AG10803 (cell line): ENCODE results near the gene RNU6-9.
"Not testable (repeated sequence)": the region's sequence is repeated elsewhere in the genome, so short reads cannot be mapped to it uniquely, and the experiment has no call there.

Source experiments
- DNase-seq: peaks from one replicate; pipeline ENCODE4 v3.0.0; 2010; ENCODE audit warnings: low read depth
- H3K4me3 ChIP-seq: 2 replicates; pipeline ENCODE4 v1.5.1; 2011; ENCODE audit warnings: mild to moderate bottlenecking, low read length, control low read depth
- CTCF ChIP-seq: conservative IDR thresholded peaks from 2 replicates; pipeline ENCODE4 v1.5.1; 2011; ENCODE audit warnings: mild to moderate bottlenecking, low read length, control low read depth, inconsistent platforms

Gene RNU6-9

DNA sequence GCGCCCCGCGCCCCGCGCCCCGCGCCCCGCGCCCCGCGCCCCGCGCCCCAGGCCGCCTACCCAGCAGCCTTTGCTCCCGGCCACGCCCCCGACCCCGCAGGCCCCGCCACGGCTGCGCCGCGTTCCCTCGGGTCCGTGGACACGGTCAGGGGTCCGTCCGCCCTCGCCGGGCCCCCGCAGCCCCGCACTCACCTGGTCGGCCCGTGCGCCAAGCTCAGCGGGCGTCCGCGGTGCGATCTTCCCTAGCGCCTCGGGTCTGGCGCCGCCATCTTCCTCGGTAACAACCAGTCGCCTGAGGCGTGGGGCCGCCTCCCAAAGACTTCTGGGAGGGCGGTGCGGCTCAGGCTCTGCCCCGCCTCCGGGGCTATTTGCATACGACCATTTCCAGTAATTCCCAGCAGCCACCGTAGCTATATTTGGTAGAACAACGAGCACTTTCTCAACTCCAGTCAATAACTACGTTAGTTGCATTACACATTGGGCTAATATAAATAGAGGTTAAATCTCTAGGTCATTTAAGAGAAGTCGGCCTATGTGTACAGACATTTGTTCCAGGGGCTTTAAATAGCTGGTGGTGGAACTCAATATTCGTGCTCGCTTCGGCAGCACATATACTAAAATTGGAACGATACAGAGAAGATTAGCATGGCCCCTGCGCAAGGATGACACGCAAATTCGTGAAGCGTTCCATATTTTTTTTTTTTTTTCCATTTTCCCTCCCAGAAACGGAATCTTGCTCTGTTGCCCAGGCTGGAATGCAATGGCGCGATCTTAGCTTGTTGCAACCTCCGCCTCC lies at the start of gene RNU6-9, which contains the start of gene MED16:
Gene RNU6-9 (plus strand): TSS at position 591 of the 796 bp plus-strand sequence.
Gene MED16 (minus strand): TSS at position 294 of the 796 bp plus-strand sequence. CDS start 2,056 bp downstream, outside the sequence.
- peak; percentile 92 for DNase-seq
- no peak for TF ChIP-seq CTCF

GRCh38 chr19:843836-844545 lies 49.3 kb upstream of the RNU6-9 start:
- no peak for DNase-seq
- no peak overlapping the region for H3K4me3 ChIP-seq
- no peak for TF ChIP-seq CTCF

More for the DNA sequence above, at the start of gene RNU6-9, which contains the start of gene MED16:
- H3K4me3 ChIP-seq = peak within 1 kb of the TSS; percentile 82

GRCh38 chr19:844546-844971 lies 48.7 kb upstream of the RNU6-9 start:
- DNase-seq = no peak
- H3K4me3 ChIP-seq = no peak overlapping the region
- no peak for TF ChIP-seq CTCF

DNA sequence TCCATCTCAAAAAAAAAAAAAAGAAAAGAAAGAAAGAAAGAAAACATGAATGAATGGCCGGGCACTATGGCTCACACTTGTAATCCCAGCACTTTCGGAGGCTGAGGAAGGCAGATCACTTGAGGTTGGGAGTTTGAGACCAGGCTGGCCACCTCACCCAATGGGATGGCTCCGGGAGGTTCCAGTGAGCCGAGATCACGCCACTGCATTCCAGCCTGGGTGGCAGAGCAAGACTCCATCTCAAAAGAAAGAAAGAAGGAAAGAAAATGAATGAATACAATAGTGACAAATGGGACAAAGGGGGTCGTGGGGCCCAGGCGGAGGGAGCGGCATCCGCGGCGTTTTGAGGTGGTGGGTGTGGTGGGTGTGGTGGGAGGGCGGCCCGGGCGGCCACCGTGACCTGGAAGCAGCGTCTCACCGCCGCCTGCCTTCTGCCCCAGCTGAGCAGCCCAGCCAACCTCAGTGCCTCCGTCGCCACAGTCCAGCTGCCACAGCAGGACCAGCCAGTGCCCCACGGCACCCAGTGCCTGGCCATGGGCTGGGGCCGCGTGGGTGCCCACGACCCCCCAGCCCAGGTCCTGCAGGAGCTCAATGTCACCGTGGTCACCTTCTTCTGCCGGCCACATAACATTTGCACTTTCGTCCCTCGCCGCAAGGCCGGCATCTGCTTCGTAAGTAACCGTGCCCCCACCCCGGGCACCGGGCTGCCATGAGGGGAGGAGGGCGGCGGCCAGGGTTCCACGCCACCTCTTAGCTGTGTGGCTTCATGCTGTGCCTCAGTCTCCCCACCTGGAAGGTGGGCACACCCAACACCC lies 47.4 kb upstream of the RNU6-9 start:
- no peak for DNase-seq
- H3K4me3 ChIP-seq = no peak overlapping the region
- no peak for TF ChIP-seq CTCF

- no peak for DNase-seq
- no peak for TF ChIP-seq CTCF
Measured at GRCh38 chr19:848386-848921, 44.8 kb upstream of the RNU6-9 start.

DNA sequence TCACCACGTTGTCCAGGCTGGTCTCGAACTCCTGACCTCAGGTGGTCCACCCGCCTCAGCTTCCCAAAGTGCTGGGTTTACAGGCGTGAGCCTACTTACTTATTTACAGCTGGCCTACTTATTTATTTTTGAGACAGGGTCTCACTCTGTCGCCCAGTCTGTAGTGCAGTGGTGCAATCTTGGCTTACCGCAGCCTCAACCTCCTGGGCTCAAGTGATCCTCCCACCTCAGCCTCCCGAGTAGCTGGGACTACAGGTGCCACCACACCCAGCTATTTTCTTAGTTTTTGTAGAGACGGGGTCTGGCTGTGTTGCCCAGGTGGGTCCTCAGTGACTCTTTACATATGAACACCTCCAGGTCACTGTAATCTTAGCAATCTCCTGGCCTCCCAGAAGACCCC lies 44.1 kb upstream of the RNU6-9 start:
- DNase-seq, H3K4me3 ChIP-seq: not testable (repeated sequence)

More at GRCh38 chr19:848386-848921, 44.8 kb upstream of the RNU6-9 start:
- no peak overlapping the region for H3K4me3 ChIP-seq
